Uterine smooth muscle cell (primary cell): Measurements from ENCODE around the gene SLC35B4. TPM values are rescaled to one million over a fixed set of nuclear protein-coding genes. Genes with fewer than 3 reads are reported as not detected.

Experiments
- total RNA-seq: library from RNA; depleted of rRNA; stranded (reverse); fragments of >200 nt; gene quantifications from 2 replicates; pipeline ENCODE4 v1.2.3, GENCODE V29; 2014

The SLC35B4 gene, protein sequence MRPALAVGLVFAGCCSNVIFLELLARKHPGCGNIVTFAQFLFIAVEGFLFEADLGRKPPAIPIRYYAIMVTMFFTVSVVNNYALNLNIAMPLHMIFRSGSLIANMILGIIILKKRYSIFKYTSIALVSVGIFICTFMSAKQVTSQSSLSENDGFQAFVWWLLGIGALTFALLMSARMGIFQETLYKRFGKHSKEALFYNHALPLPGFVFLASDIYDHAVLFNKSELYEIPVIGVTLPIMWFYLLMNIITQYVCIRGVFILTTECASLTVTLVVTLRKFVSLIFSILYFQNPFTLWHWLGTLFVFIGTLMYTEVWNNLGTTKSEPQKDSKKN
- total RNA-seq = 18.2 and 24.6 TPM in 2 replicates

DNA sequence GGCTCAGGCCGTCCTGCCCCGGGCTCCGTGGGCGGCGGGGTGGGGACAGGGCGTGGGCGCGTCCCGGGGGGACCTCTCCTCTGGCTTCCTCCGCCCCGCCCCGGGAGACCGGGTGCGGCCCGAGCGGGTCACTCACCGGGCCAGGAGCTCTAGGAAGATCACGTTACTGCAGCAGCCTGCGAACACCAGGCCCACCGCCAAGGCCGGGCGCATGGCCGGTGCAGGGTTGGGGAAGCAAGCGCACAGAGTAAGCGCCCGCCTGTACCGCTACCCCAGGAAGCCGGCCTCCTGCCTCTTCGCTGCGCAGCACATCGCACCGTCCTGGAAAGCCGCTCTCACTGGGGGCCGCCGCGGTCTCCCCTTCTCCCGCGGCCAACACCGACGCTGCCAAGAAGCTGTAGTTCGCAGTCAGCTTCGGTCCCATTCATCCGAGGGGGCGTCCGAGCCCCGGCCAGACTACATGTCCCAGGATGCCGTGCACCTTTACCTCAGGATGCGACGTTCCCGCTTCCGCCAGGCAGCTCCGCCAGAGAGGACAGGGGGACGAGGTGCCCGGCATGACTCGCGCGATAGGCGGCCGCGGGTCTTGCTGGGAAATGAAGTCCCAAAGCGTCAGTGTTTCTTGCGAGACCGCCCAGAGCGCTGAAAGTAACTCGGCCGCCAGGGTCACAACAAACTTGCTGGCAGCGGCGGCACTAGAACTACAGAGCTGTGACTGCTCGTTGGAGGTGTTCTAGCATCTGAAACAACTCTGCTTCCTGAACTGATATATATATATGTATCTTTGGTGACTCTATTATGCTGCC lies at the start of gene SLC35B4:
Gene SLC35B4, minus strand, starts transcription at position 392 of the 806 bp plus-strand sequence. Its CDS starts 179 bp downstream, at position 213.

Other genes with a start within 250 kb of the SLC35B4 start
- gene LRGUK, start 189.6 kb downstream of the SLC35B4 start, total RNA-seq = 0.12 and 0.22 TPM in 2 replicates
- 44.9 and 87.5 TPM in 2 replicates for gene AKR1B1, start 142.2 kb upstream of the SLC35B4 start, total RNA-seq
- 0.50 and 0.89 TPM in 2 replicates for gene AKR1B10, start 210.6 kb upstream of the SLC35B4 start, total RNA-seq
- gene AKR1B15, start 232.2 kb upstream of the SLC35B4 start, total RNA-seq = not detected in 2 replicates